Left forelimb (tissue), 1 donor: ENCODE measurements around the gene HS6ST1.

Source experiments
- DNase-seq: peaks from one replicate; pipeline ENCODE4 v3.0.0-alpha.2; 2018; ENCODE audit warnings: low spot score

HS6ST1 gene

DNA sequence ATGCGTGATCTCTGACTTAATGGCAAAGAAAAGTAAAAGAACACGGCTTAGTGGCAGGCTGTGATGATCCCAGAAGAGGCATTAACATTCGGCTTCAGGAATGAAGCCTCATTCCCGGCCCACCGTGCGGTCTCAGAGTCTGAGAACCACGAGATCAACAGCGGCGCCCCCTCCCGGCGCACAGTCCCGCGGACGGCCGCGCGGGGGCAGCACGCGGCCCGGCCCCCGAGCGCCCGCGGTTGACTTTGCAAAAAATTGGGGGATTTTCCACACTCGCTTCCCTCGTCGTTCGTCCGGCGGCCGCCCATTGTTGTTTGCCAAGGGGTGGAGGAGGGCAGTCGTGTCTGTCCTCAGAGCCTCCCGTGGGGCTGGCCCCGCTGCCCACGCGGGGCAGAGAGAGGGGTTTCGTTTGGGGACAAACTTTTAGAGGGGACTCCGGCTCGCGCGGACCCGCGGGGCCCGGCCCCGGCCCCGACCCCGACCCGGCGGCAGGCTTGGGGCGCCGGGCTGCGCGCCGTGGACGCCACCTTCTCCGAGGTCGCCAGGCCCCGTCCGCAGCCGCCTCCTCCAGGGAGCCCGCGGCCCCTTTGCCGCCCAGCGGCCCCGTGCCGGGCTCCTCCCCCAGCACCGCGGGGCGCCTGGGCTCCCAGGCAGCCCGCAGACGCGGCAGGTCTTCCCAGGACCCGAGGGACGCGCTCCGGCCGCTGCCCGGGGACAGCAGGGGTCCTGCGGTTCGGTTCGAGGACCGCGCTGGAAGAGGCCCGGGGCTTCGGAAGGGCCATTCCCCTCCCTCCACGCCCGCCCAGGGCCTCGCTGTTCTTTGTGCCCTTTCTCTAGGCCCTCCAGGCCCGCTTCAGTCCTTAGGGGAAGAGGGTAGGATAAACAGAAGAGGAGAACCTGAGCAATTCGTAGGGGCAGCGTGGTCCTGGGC, 3.4 kb upstream of the HS6ST1 start:
- DNase-seq: peak; percentile 94

DNA sequence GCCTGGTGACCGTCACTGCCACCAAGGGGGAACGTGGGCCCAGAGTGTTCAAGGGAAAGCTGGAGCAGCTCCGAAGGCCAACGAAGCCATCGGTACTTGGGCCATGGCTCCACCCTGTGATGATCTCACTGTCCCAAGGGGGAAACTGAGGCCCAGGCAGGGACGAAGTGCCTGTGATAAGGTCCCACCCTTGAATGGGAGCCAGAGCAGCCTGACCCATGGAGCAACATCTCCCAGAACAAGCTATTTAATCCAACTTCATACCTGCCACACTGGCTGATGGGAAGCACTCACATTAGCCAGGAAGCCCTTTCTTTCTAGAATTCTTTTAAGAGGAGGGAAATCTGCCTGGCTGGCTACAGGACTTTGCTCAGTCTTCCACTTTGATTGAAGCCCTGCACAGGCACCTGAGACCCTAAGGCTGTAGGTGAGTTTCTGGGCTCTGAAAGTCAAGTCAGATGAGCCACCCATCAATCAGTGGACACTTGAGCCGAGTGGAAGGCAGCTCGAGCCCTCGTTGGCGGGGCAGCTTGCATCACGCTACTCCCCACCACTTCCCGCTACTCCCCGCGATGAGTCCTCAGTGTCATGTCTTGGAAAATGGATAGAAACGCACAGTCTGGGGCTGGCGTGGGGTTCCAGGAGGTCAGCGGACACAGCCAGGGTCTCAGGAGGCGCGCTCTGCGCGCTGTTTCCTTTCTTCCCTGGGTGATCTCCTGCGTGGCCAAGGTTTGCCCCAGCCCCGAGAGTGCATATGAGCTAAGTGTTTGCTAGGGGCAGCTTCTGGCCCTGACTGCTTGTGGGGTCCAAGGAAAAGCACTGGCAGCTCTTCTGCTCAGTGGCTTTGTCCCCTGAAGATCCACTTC, 2.5 kb upstream of the HS6ST1 start:
- no peak for DNase-seq

DNA sequence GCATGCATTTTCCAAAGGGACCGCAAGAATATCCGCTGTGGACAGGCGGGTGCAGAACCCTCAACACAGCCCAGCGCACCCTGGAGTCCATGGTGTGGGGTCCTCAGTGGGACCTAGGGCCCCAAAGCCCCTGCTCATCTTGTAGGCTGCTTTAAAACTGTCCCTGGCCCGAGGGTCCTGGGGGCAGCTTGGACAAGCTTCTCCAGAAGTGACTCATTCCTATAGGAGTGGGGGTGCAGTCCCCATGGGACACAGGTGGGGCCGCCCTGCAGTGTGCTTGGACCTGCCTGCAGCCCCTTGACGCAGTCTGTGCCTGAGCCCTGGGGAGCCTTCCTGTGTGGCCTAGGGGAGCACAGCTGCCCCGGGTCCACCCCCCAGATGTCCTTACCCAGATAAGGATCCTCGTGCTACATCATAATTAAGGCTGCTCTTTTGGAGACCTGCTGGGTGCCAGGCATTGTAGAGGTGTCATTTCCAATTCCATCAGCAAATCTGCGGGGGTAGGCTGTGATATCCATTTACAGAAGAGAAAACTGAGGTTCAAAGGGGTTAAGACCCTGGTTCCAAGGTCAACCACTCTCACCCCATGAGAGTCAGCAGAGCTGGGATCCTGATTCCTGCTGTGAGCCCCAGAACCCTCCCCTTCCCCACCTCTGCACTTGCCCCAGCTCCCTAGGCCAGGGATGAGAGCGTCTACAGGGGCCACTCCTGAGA, 1.7 kb upstream of the HS6ST1 start:
- no peak for DNase-seq

DNA sequence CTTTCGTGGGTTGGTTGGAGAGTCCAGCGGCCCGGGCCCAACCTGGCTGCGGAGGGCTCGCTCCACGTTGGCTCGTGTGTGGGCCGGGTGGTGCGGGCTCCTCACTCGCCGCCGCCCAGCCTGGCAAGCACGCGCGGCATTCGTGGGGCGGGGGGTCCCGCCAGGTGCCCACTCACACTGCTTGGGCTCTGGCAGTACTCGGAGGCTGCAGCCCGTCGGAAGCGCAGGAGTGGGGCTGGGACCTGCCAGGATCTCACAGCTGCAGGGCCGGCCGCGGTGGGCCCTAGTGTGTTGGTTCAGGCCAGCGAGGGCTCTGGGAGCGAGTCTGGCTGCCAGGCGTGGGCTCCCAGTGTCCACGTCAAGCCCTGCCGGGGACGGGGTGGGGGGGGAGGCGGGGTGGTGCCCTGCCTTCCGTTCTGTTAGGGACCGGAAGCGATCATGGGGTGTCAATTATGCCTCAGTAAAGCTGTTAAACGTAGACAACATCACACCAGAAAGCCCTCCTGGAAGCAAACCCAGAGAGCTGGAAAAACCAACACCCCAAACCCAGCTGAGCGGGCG, 1.0 kb upstream of the HS6ST1 start:
- DNase-seq: peak; percentile 63

DNA sequence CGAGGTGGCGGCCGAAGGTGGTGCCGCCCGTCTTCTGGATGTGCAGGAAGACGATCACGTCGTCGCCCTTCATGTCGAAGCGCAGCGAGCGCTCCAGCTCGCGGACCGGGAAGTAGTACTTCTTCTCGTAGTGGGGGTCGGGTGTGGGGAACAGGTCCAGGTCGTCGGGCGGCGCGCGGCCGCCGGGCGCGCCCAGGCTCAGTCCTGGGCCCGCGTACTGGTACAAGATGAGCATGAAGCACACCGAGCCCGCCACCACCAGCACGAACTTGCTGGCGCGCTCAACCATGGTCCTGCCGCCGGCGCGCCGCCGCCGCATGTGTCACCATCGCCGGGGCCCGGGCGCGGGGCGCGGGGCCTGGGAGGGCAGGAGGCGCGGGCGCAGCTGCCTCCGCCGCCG, 423 bp downstream of the HS6ST1 start:
- DNase-seq: peak; percentile 63

DNA sequence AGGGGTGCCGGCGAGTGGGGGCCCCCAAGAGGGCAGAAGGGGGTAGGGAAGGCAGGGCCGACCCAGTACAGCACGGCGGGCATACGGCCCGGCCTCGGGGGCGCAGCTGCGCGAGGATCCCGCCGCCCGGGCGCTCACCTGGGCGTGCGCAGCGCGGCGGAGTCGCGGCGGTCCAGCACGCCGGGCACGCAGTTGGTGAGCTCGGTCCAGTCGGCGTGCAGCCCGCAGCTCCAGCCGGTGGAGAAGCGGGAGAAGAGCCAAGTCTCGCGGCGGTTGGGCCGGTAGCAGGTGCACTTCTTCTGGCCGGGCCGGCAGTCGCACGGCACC, 806 bp downstream of the HS6ST1 start:
- peak; percentile 56 for DNase-seq

DNA sequence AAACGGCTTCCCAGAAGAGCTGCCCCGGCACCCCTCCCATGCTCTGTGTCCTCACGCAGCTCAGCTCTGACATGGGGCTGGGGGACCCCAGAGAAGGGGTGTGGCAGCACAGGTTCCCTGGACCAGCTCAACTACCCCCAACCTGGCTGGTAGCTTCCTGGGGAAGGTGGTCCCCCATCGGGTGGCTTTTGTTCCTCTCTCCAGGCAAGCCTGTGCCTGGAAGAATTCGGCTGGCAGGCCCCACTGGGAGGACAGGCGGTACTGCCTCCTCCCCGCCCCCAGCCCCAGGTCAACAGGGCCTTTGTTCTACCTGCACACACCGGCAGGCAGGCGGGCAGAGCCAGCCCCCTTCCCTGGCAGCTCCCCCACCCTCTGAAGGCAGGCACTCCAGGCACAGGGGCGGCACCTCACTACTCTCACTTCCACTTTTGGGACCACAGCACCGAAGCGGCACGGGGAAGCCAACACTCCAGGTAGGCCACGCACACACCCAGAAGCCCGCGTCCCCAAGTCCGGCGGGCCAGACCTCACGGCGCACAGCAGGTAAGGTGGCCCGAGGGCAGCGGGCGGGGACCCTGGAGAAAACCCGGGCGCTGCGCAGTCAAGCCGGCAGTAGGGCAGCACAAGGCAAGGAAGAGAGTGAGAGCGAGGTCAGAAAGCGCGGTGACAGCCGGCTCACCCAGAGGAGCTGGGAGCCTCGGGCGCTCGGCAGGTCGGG, 1.3 kb downstream of the HS6ST1 start:
- peak; percentile 66 for DNase-seq

DNA sequence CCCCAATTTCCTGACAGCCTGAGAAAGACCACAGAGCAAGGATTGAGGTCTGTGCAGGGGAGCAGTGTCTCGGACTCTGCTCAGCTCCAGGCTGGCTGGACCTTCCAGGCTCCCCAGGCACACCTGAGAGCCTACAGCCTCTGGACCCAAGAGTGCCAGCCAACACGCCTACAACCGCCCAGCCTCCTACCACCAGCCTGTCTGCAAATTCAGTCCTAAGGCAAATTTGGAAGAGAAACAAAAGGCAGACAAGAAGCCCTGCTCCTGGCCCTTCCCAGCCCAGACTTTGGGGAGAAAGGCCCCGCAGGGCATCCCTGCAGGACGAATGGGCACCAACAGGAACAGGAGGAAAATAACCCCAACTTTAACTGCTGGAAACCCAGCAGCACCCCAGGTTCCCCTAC, 1.9 kb downstream of the HS6ST1 start:
- DNase-seq: peak; percentile 62

DNA sequence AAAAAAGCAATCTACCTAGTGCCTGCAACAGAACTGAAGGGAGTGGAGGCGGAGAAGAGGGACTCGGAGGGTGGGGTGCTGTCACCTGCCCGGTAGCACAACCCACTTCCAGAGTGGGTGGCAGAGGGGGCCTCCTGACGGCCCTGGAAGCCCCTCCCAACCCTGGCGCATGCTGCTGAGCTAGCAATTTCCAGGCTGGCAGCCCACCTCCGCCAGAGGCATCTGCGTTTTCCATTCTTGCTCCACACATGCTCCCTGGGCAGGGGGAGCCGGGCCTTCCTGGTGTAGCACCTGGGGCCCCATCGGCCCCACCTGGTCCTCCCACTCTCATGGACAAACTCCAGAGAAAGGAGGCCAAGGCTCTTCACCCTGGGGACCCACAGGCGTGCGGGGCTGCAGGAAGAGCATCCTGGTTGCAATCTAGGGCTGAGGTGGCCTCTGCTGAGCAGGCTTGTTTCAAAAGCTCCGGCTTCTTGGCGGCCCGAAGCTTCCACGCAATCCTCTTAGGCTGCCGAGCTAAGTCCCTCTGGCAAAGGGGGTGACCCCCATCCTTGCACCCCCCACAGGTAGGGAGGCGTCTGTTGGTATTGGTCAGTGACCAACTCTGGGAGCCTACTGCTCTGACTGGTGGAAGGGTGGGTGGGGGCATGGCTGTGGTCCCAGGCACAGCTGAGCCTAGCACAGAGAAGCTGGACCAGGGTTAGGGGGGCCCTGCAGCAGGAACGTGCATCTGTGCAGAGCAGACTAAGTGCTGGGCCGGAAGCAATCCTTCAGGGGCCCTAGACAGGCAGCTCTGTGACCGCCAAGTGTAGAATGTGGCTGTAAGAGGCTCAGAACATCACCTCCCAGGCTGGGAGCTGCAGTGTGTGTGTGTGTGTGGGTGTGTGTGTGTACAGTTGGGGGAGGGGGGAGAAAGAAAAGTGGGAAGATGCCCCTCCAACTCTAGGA, 2.6 kb downstream of the HS6ST1 start:
- DNase-seq: peak; percentile 68

DNA sequence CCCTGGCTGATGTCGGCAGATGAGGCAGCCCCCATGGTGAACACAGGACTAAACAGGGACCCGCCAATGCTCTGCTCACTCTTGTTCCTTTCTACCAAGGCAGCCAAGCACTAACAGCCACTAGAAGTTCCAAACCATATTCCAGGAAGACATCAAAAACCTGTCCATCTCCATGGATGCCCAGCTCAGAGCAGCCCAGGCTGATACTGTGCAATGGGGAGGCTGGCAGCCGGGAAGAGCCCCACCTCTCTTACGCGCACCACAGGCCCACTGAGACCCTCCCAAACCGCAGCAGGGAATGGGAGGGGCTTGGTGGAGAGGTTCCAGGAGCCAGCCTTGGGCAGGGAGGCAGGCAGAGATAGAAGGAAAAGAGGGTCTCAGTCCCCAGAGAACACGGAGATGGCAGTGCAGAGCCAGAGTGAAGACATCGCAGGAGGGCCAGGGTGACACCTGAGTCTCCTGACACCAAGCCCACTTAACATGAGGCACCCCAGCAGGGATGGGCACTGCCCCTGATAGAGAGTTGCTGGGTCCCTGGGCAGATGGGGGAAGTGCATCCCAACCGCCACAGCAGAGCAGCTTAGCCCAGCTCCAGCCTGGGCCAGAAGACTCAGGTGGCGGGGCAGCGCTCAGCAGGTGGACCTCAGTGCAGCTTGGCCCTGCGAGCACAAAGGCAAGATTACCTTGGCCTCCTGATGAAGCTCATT, 3.4 kb downstream of the HS6ST1 start:
- DNase-seq: peak; percentile 58

DNA sequence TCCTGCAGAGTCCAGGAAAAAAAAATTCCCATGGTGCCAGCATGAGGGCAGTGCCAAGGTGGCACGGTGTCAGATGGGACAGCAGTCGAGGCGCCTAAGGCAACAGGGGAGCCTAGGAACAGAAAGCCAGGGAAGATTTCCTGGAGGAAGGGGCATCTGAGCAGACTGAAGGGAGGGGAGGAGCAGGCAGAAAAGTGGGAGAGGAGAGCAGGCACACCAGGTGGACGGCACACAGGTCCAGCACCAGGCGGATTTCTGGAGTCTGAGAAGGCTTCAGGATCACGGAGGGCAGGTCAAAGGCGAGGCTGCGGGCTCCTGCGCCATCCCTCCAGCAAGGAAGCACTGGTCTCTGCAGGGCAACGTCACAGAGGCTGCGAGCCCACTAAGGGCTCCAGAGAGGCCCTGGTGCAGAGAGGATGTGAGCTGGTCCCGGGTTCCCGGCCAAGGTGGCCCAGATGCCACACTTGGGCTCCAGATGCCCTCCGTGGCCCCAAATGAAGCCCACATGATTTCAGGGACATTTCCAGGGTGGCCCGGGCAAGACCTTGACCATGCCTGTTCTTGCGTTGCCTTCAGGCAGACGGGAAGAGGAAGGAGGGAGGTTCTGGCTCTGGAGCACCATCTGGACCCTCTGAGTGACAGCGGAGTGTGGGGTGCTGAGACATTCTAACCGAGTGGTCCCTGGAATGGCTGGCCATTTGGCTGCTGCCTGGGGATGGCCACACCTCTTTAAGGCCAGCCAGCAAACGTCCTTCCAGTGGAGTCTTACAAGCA, 4.1 kb downstream of the HS6ST1 start:
- peak; percentile 53 for DNase-seq

DNA sequence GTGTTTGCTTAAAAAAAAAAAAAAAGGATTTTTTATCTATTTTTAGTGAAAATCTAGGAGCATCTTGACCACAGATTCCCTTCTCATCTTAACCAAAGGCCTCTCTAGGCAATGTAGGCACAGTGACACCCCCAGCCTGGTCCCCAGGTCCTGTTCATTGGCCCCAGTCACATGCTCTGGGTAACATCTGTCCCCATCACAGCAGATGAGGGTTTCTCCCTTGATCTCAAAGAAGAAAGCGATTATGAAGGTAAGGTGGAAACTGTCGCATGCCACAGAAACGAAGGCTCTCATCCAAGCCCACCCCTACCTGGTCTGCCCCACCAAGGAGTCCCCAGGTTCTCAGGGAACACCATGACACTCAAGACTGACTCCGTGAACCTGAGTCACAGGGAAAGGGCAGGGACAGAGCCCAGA, 4.7 kb downstream of the HS6ST1 start:
- DNase-seq: no peak

DNA sequence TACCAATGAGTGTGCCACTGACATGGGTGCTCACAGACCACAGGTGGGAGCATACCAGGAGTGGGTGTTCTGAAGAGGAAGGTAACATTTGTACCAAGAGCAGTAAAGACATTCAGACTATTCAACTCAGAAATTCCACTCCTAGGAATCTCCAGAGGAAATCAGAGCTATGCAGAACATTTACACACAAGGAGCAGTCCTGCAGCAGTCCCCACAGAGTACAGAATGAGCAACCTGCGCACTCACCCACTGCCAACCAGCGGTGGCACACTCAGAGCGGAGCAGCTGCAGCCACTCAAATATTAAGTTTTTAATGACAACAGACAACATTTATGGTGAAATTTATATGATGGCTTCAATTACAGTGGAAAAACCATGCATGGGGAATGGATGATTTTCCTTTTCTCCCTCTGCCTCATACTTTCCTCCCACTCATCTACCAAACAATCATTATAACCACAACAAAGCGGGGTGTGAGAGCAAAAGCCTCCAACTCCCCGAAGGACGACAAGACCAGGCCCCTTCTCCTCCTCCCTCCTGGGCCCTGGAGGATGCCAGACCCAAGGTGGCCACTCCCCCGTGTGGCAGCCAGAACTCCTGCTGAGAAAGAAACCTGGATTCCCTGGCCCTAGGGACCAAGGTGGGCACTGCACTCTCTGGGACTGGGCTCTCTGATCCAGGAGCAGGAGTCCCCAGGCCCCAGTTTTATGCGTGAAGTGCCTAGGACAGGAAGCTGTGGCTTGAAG, 5.4 kb downstream of the HS6ST1 start:
- DNase-seq: no peak

DNA sequence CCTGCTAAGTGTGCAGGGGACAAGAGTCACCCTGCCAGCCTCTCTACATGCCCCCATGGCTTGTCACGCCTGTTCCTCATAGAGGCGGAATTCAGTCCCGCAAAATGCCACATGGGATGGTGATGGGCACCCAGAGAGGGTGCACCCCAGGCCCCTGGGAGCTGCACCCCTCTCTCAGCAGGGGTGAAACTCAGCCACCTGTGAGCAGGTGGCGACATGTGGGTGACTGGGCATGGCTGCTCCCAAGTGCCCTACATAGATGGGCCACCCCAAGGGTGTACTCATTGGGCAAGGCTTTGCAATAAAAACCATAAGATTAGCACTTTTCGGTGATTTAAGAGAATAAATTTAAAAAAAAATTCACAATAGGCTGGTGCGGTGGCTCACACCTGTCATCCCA, 6.3 kb downstream of the HS6ST1 start:
- DNase-seq: no peak

DNA sequence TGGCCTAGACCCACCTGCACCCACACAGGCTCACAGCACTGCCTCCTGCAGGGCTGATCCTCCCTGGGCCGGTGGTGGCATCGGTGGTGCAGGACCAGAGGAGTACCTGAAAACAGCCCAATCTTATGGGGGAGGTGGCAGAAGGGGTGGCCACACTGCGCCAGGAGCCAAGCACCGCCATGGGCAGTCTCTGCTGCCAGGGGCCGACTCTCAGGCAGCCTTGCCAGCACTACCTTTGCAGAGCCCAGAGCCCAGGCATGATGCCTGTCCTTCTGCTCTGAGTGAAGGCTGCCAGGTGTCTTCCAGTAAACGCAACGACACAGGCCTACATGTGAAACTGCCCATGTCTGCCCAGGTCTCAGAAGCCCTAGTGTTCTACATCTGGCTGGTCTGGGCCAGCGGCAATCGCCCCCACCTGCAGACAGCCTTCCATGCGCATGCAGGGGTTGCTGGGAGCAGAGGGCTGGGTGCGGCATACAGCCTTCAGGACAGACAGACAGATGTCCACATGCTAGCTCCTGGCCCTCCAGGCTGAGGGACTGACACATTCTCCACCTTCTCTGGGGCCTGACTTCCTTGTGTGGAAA, 6.8 kb downstream of the HS6ST1 start:
- no peak for DNase-seq

DNA sequence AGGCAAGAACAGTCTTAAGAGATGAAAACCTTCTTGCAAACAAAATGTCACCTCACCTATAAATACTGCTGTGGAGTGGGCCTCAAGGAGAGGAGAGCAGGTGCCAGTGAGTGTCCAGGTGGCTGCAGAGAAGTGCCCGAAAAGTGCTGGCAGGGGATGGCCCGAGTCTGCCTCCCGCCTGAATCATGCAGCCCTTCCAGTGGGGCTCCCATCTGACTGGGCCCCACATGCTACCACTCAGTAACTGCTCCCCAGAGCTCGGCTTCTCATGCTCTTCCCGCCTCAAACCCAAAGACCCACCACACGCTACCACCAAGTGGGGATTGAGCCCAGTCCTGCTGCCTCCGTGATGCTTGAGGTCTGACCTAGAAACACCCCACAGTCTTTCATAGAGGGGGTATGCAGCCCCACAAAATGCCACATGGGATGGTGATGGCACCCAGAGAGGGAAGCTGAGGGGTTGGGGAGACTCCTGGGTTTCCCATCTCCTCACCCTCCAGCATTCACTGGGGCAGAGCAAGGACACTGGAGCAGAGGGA, 7.4 kb downstream of the HS6ST1 start:
- no peak for DNase-seq

DNA sequence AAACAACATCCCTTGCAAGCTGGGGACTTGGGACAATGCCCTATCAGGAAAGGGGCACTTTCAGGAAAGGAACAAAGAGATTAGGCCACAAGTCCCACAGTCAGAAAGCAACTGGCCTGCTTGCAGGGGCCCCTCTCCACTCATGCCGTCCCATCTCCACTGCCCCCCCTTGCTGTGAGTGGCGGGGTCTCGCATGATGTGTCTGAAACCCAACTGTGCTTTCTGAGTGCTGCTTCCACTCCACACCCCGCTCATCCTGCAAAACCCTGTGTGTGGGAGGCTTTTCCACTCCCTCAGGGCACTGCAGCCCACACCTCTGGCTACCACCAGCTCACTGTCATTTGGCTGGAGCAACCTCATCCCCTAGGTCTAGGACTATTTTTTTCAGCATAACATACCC, 7.9 kb downstream of the HS6ST1 start:
- DNase-seq: peak; percentile 52
